ENCODE results near the gene UROC1.

Gene UROC1

DNA sequence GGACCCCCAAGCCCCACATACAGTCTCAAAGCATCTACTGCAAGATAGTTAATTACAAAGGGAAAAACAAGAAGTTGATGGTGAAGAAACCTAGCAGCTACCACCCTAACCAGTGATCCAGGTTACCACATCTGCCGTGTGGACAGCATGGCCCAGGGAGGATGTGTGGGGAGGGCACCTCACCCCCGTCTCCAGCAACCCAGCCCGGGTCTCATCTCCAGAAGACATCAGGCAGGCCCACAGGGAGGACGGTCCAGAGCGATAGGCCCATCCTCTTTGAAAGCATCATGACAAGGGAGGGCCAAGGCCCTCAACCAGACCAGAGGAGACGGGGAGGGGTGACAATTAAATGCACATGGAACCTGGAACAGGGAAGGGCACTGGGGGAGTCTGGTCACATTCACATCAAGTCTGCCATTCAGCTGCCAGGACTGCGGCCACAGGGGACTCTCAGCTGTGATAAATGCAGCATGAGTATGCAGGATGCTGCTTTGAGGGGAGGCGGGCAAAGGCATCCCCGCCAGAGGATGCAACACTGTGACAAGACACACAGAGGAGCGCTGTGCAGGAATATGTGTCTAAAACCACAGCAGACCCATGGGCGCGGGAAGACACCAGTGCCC lies 60.7 kb downstream of the UROC1 start:
- DNase-seq = no peak

DNA sequence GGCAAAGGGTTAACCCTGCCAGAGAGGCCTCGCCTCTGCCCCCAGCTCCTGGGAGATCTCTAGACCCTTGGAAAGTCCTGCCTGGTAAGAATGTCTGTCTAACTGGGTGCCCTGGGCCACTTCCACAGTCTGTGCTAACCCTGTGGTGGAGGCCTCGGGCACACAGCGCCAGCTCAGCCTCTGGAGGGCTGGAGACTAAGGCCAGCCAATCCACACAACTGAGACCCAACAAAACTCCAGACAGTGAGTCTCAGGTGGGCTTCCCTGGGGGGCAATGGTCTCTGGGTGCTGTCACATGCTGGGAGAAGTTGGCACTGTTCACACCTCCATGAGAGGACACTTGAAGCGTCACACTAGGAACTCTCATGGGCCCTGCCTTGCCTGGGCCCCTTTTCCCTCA lies 61.4 kb downstream of the UROC1 start:
- DNase-seq = no peak

DNA sequence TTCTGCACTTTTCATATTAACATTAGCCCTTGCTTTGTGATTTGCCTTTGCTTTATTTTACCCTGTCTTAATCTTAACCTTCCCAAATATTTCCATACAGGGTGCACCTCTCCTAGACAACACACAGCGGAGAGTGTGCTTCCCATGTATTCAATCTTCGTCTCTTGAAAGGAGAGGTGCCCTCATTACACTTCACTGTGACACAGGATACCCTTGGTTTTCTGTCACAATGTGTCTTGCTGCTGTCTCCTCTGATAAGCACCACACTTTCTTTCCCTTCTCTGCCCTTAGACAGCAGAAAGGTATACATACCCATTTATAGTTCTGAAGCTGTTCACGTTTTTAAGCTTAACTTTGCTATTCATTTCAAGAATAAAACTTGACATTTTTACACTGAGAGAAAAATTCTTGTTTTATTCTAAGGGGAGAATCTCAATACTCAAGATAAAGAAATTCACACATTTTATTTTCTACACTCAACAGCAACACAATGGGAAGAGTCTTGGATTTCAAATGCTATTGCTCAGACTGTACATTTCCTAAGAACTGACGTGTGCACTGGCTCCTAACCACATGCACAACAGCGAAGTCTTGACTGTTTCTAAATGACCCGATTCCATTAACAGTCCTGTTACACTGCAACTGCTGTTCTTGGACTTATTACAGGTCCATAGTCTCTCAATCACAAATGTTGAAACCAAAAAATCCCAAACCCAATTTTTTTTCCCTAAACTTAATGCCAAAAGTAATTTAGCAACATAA lies 63.0 kb downstream of the UROC1 start:
- DNase-seq = no peak

DNA sequence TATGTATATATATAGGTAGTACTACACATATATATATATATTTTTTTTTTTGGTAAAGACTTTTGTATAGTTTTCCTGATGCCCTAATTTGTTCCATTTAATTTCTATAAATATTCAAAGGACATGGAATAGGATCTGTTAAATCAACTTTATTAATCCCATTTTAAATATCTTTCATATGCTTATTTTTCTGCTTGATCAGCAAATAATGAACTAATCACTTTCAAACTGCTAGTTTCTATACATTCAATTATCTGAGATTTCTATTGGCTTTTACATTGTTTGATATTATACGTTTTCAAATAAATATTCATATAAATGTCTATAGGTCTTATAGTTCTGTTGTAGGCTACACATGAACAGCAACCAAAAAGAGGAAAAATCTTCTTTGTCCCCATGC lies 63.5 kb downstream of the UROC1 start:
- no peak for DNase-seq

DNA sequence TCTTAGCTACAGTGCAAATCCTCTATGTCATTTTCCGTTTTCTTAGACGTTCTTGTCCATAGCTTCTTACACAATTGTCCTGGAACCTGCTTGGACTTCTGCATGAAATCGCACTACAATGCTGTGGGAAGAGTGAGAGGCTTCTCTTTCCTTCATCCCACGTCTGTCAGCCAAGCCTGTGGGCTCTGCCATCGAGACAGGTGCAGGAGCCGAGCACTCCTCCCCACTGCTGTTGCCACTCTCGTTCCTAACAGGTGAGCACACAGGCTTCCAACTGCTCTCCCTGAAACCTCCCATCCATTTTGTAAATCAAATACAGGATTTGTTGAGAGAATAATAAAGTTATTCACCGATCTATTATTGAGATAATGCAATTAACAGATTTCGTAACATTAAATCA lies 65.4 kb downstream of the UROC1 start:
- no peak for DNase-seq

DNA sequence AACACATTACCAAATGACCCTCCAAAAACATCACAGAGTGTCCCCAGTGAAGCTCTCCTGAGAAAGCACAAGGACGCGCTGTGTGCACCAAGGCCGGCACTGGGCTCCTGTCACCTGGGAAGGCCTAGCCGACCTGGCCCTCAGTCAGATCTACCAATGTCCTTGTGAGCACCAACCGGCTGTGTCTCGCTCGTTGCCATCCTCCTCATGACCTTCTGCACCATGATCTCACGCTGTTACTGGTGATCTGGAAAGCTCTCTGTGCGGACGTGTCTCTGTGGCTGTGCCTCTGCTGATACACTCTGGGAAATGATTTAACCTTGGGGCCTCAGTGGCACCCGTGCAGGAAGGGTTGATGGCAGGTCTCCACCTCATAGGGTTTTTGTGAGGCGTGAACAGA lies 66.1 kb downstream of the UROC1 start:
- no peak for DNase-seq

DNA sequence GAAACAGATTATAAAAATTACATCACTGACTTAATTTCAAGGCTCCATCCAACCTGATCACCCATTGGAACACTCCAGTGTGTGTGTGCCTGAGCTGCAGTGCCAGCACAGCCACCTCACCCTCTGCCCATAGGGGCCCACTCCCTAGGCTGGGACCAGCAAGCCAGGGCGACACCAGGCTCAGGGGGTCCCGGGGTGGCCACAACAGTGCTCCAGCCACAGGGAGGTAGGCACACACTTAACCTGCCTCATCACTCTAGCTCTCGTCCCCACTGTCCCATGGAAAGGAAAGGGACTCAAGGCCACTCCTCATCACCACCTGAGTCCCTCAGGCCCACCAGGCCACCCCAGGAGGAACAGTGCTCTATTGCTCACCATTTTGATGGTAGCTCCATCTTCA lies 66.8 kb downstream of the UROC1 start:
- DNase-seq = no peak

DNA sequence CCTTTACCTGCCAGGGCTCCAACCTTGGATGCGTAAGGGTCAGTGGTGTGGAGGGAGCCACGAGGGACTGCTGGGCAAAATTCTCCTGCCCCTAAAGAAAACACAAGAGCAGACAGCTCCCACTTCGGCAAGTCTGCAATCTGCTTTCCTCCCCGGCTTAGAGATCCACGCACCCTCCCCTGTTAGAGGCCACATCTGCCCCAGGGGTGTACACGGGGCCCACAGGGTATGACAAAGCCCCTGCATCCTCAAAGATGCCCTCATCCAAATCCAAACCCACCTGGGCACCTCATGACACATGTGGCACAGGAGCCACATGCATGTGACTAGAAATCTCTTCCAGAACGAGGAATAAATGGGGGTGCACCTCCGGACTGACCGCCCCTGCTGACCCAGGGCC lies 67.4 kb downstream of the UROC1 start:
- DNase-seq = no peak

DNA sequence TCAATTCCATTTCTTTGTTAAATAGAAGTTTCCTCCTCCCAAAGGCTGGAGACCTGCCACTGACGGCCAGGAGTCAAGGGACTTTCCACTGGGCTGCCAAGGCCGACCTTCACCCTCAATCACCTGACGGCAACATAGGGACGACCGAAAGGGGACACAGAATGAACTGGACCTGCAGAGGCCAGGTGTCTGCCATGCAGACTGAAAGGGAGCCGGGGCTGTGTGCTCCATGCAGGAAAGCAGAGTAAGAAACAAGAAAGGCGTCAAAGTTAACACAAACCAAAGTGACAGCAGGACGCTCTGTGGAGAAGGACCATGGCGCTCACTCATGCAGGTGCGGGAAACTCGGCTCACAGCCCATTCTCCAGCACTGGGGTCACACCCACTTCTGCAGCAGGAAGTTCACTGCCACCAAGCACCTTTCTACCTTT lies 67.9 kb downstream of the UROC1 start:
- no peak for DNase-seq

DNA sequence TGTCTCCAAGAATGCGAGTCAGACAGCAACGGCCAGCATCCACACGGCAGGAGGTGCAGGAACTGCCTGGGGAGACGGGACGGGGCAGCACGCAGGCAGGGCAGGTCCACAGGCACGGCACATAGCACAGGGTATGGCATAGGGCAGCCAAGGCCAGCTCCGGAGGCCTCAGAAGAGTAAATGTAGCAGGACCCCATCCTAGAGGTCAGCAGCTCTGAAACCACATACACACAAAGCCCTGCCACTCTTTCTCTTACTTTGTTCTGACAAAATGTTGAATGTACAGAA lies 68.7 kb downstream of the UROC1 start:
- no peak for DNase-seq

DNA sequence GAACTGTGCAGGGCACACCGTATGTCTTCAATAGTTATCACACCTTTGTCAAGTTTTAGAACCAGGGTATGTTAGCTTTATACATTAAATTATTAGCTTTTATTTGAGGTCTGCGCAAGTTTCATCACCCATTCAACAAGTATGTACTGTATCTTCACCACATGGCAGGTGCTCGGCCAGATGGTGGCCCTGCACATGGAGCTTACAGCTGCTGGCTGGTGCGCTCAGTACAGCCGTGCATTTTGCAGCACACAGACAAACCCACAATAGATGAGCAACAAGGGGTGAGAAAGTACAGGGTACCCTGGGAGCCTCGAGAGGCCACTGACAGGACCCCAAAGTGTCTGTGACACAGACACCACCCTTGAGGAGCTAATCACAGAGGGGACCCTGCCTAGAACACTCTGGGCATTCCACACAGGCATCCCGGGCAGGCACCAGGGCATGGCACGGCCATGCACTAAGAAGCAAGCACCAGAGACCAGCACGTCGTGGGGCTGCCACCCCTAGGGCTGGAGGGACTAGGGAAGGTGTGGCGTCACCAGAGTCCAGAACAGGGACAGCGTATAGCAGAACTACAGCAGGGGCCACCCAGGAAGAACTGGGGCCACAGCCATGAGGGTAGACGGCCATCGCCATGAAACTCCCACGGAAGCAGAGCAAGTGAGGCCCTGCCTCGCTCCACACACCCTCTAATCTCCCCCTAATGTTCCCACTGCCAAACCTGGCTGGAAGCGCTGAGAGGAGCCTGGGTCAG lies 69.3 kb downstream of the UROC1 start:
- no peak for DNase-seq

DNA sequence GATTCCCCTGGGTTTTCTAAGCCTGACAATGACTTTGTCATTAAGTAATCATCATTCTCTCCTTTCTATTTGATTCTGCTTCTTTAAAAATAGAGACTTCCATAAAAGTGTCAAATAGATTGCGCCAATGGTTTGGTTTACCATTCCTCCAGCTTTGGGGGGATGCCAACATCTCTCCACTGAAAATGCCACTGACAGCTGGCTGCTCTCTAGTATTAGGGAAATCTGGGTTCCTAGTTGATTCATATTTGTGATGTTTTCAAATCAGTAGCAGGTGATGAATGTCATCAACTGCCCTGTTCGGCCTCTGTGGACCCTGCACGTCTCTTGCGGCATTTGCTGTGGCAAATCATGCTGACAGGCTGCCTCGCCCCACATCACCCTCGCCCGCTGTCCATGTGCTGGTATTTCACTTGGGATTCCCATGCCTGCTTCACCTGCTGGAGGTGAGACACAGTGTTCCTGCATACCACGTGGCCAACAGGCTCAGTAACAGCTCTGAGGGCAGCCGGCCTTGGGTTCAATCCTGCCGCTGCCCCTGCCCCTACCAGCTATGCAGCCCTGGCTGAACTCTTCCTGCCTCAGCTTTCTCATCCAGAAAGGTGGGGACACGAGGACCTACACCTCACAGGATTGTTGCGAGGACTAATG lies 70.0 kb downstream of the UROC1 start:
- no peak for DNase-seq

DNA sequence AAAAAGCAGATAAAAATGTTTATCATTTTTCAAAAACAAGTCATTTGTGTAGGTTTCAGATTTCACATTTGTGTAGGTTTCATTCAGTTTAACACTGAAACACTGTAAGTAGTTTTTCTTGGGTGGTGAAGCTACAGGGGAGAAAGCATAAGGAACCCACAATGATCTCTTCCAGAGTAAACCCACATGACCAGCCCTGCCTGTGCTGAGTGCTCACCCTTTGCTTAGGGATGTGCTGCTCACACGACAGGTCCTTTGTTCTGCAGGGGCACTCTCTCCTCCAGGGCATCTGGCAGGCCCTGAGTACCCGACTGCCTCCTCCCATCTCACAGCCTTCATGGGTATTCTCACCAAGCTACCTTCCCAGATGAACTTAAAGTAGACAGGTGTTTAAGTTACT lies 70.8 kb downstream of the UROC1 start:
- no peak for DNase-seq

DNA sequence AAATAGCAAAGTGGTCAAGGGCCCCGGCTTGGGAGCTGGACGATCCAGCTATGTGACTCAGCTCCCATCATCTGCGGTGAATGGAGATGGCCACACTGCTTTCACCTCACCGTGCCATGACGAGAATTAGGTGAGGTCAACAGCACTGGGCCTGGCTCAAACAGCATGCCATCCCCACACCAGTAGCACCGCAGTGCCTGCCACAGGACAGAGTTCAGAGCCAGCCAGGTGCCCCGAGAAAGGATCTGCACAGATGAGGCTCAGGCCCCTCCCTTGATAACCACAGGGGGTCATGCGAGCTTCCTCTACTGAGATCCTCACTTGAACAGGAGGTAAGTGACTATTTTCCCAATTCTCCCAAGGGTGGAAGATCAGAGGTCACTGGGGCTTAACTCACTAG lies 71.3 kb downstream of the UROC1 start:
- DNase-seq = no peak

DNA sequence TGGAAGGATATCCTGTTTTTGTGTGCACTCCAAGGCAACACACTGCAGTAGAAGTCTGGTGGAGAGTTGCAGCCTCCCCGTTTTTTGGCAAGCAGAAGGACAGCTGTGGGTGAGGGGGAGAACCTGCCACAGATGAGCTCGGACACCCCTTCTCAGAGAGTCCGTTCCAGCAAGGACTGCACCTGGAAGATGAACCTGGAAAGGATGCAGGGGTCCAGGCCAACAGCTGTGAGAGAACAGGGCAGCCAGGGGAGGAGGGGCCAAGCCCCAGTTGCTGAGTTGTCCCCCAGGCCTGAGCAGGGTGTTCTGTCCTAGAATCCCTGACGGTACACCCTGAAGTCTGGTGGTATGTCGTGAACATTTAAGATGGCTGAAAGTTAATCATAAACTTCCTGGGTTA lies 72.1 kb downstream of the UROC1 start:
- DNase-seq = no peak

DNA sequence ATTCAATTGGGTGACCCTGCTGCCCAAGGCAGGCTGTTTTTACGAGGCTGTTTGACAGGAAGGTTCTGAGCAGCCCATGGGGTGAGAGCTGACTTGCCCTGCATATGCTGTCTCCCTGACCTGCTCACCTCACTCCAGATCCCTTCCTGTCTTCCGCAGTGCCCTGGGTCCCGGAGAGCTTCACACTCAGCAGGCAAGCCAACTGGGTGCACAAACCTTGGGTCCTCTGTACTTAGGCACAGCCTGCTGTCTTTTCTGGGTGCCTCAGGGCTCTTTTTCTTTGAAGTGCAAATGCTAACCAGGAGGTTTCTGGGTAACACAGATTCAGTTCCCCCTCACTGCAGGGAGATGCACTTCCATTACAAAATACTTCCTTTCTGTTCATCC lies 74.7 kb downstream of the UROC1 start:
- DNase-seq = no peak

DNA sequence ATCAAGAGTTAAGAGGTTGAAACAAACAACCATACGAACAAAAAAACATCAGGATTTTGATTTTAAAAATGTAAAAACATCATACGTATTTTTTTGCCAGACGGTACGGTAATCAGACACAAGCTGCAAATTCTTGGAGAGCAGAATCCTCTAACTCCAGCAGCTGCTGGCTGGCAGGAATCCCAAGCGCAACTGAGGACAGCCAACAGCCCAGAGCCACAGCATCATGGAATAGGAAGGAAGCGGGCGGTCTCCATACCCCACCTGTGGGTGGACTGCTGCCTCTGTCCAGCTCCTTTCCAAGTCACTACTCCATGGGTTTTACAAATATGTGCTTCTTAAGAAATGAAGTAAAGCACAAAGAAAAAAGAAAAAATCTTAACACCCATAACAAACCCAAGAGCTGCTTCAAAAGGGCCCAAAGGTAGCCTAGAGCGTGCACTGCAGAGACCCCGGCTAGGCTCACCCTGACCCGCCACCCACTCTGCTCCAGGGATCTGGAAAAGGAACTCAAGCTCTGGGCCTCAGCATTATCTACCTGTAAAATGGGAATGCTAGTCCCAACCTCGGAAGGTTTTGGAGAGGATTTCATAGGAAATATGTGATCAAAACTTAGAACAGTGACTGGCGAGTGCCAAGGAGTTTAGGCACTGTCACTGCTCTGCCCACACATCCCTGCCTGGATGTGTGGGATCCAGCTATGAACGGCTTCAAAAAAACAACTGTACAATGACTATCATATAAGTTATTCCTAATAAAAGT lies 75.3 kb downstream of the UROC1 start:
- no peak for DNase-seq

DNA sequence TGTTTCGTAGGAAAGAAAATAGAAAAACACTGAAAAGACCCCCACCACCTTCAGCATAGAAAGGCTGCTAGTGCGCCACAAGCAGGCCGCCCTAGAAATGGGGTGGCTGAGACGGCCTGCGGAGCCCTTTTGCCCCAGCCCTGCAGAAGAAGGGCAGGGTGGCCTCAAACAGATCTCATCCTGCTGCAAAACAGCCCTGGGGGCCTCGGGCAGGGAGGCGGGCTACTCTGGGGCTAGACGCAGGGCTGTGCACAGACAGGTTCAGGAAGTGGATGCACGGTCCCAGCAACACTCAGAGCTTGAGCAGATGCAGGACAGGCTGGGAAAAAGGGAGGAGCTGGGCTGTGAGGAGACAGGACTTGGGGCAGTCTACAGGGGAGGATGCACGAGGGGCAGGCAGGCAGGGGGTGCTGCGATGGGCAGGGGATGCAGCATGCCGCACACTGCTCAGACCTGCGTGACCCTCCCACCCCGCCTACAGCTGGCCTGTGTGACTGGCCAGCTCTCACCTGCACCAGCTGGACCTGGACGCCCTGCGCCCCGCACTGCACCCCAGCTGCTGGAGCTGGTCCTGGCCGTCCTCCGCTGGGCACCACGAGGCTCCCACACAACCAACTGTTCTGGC lies 76.2 kb downstream of the UROC1 start:
- DNase-seq = no peak

DNA sequence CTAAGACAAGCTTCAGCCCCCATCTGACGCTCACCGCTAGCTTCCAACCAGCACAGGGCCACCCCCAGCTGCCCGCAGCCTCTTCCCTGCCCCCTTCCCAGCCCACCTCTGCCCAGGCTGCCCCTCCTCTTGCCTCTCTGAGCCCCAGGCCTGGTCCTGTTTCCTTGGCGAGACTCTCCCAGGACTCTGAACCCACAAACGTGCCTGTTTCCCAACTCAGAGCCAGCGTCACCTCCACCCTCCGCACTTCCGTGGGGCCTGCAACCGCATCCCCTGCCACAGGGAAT lies 76.9 kb downstream of the UROC1 start:
- DNase-seq = no peak

DNA sequence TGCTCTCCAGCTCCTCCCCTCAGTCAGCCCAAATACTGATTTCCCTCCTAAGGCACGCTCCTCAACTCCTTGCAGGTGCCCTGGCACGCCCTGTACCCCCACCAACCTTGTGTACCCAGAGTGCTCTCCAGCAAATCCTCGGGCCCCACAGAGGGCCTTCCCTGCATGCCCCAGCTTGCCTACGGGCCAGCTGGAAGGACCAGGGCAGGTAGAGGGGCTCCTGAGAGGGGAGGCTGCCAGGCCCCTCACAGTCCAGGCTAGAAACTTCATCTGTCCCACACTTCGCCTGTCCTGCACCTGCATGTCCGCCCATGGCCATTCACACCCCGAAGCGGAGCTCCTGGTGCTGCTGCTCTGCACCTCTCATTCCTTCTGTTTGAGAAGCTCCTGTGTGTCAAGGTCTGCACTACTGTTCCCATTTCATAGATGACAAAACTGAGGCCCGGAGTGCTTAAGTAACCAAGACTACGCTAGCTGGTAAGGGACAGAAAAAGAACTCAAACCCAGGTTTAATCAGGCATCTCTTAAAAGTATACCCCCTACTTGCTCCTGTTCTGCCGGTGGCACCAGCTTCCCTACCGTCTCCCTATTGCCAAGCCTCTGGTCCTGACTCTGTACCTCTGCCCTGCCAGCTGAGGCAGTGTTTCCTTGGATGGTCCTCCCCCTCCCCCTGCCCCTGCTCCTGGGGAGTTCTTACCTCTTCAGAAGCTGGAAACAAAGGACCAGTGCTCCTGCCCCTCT lies 77.4 kb downstream of the UROC1 start:
- DNase-seq = no peak

DNA sequence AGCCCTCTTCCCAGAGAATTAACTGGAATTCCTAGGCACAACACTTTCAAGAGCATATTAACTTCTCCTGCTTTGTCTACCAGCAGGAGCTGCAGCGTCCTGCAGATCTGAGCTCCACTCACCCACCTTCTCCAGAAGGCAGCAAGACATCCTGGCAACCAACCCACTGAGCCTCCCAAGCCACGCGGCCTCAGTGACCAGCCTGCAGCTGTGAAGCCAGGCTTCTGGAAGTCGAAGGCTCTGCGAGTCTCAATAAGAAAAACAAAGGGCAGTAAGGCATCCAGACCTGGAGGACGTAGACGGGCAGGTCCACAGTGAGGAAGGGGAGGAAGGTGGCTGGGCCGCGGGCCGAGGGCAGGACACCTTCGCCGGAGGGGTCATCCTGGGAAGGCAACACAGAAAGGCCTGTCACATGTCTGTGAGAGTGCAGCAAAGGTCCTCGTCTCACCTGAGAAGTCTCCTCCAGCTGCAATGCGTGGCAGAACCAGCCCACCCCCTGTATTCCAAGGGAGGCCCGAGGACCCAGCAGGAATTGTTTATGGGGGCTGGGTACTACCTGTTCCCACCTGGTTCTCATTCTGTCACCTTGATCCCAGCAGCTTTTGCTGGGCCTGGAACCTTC lies 78.1 kb downstream of the UROC1 start:
- DNase-seq = no peak

DNA sequence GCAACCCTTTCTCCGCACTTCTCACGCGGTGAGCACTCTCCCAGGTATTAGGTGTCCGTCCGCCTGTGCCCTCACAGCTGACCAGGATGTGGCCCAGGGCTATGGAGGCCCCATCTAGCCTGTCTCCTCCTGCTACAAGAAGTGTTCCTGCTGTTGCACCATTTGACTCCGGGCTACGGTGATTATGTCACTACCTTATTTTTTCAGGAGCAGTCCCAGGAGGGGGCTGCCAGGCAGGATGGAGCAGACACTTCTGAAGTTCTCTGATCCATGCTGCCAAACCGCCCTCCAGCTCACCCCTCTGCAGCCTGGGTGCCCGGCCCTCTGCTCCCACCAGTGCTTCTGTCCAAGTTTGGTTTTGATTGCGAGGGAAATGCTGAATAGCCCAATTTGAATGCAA lies 78.8 kb downstream of the UROC1 start:
- no peak for DNase-seq
